ENCODE results near the gene SPNS2. TPM values are rescaled to one million over a fixed set of nuclear protein-coding genes. Genes with fewer than 3 reads are reported as not detected.

The SPNS2 gene
- total RNA-seq, 2 donors from 2014 or later: 13.7 to 17.4 TPM

- Histone ChIP-seq H3K9ac (ENCODE audit: low read depth in 2 of 2, low read length in 2 of 2) (no peak overlapping the region), H3K4me1 (no peaks in the 10 kb centered on the region), H3K4me3 (no peak overlapping the region), H3K27ac (no peak overlapping the region), H3K27me3 (no peaks in the 10 kb centered on the region), H3K36me3 (peaks cover 31% of the 10 kb centered on the region), H3K9me3 (no peaks in the 10 kb centered on the region)
- intact Hi-C loops (cut with DNase I): no loop called here
- no peak for DNase-seq
- no peak for TF ChIP-seq CTCF (IDR thresholded peaks at IDR 0.05)
Observed at GRCh38 chr17:4548061-4548461, 49.4 kb downstream of the SPNS2 start.

GRCh38 chr17:4548721-4549531 lies 50.2 kb downstream of the SPNS2 start:
- no peak overlapping the region for H3K27ac ChIP-seq
- TF ChIP-seq CTCF (IDR thresholded peaks at IDR 0.05): no peak
- H3K9ac ChIP-seq (ENCODE audit: low read depth in 2 of 2, low read length in 2 of 2): no peak overlapping the region
- H3K9me3 ChIP-seq: no peaks in the 10 kb centered on the region
- no peaks in the 10 kb centered on the region for H3K27me3 ChIP-seq
- intact Hi-C loops (cut with DNase I): no loop called here
- H3K4me1 ChIP-seq: peaks cover under 1% of the 10 kb centered on the region
- DNase-seq: no peak
- no peak overlapping the region for H3K4me3 ChIP-seq
- H3K36me3 ChIP-seq: peaks cover 31% of the 10 kb centered on the region

GRCh38 chr17:4549781-4550533 lies 51.3 kb downstream of the SPNS2 start:
- no peak overlapping the region for H3K4me3 ChIP-seq
- no peak overlapping the region for H3K9ac ChIP-seq (ENCODE audit: low read depth in 2 of 2, low read length in 2 of 2)
- peaks cover 26% of the 10 kb centered on the region for H3K36me3 ChIP-seq
- no peak for DNase-seq
- H3K4me1 ChIP-seq: peaks cover 9% of the 10 kb centered on the region
- no peaks in the 10 kb centered on the region for H3K27me3 ChIP-seq
- H3K27ac ChIP-seq: no peak overlapping the region
- no peak for TF ChIP-seq CTCF (IDR thresholded peaks at IDR 0.05)
- no peaks in the 10 kb centered on the region for H3K9me3 ChIP-seq
- intact Hi-C loops (cut with DNase I): no loop called here

- H3K9me3 ChIP-seq: no peaks in the 10 kb centered on the region
- H3K36me3 ChIP-seq: peaks cover 26% of the 10 kb centered on the region
- no peak overlapping the region for H3K9ac ChIP-seq (ENCODE audit: low read depth in 2 of 2, low read length in 2 of 2)
- H3K27me3 ChIP-seq: no peaks in the 10 kb centered on the region
- peaks cover 9% of the 10 kb centered on the region for H3K4me1 ChIP-seq
- intact Hi-C loops (cut with DNase I): no loop called here
- DNase-seq: no peak
- H3K27ac ChIP-seq: no peak overlapping the region
- H3K4me3 ChIP-seq: no peak overlapping the region
- TF ChIP-seq CTCF (IDR thresholded peaks at IDR 0.05): no peak
Observed at GRCh38 chr17:4550534-4551039, 51.9 kb downstream of the SPNS2 start.

- DNase-seq: no peak
Observed at GRCh38 chr17:4551141-4551540, 52.5 kb downstream of the SPNS2 start.

More at GRCh38 chr17:4551141-4551540, 52.5 kb downstream of the SPNS2 start:
- Histone ChIP-seq H3K27me3 (no peaks in the 10 kb centered on the region), H3K36me3 (peaks cover 26% of the 10 kb centered on the region), H3K9ac (ENCODE audit: low read depth in 2 of 2, low read length in 2 of 2) (no peak overlapping the region), H3K4me3 (no peak overlapping the region), H3K9me3 (no peaks in the 10 kb centered on the region), H3K27ac (no peak overlapping the region), H3K4me1 (peaks cover 9% of the 10 kb centered on the region)
- intact Hi-C loops (cut with DNase I): no loop called here
- no peak for TF ChIP-seq CTCF (IDR thresholded peaks at IDR 0.05)

All from colonic mucosa (tissue), 4 donors.